Panc1 (cell line): ENCODE results near the gene C22orf15. TPM values are rescaled to one million over a fixed set of nuclear protein-coding genes. Genes with fewer than 3 reads are reported as not detected.

ENCODE experiments used
- ATAC-seq: fragments of 200-7000 bp; cut with Tn5 transposase; 2 replicates; pipeline ENCODE4 v1.9.1; 2020; ENCODE audit warnings: mild to moderate bottlenecking, moderate library complexity
- BruUV-seq: library from RNA; stranded (reverse); fragments of 400-500 nt; replicated peaks from 2 replicates; lab custom pipeline; 2021; lab: Mats Ljungman, UMichigan
- CTCF ChIA-PET: fragments of 300-600 bp; sonication (Branson Sonifier 250); formaldehyde crosslinking; loops from one replicate; lab custom pipeline; 2022; ENCODE audit warnings: antibody characterized with exemption; lab: Charles Lee
- POLR2A ChIA-PET: fragments of 300-600 bp; sonication (Branson Sonifier 250); formaldehyde crosslinking; loops from one replicate; lab custom pipeline; 2022; ENCODE audit warnings: antibody characterized with exemption; lab: Charles Lee
- DNase-seq: peaks from one replicate; pipeline ENCODE4 v3.0.0-alpha.2; 2010; ENCODE audit warnings: low read depth, low spot score
- H3K27ac ChIP-seq: 2 replicates; pipeline ENCODE4 v1.5.1; 2011; ENCODE audit warnings: mild to moderate bottlenecking, low read length, inconsistent platforms
- H3K27me3 ChIP-seq: fragments of 200-500 bp; sonication (Bioruptor generic); 2 replicates; pipeline ENCODE4 v1.6.0; 2014; ENCODE audit warnings: low read length, inconsistent platforms; ENCODE audit not compliant: control insufficient read depth, insufficient read depth
- H3K36me3 ChIP-seq: fragments of 200-500 bp; sonication (Bioruptor generic); 2 replicates; pipeline ENCODE4 v1.5.1; 2014; ENCODE audit warnings: inconsistent platforms, mild to moderate bottlenecking, low read length, moderate library complexity; ENCODE audit not compliant: control insufficient read depth, insufficient read depth
- H3K4me1 ChIP-seq: 2 replicates; pipeline ENCODE4 v1.5.1; 2011; ENCODE audit warnings: inconsistent platforms, mild to moderate bottlenecking, low read length, moderate library complexity; ENCODE audit not compliant: control insufficient read depth, insufficient read depth
- H3K4me3 ChIP-seq, 2 experiments: 2 replicates each; pipeline ENCODE4 v1.5.1; 2011 to 2012; ENCODE audit warnings: low read depth in 2 of 2, low read length in 2 of 2, mild to moderate bottlenecking in 2 of 2, inconsistent platforms in 1 of 2, moderate library complexity in 1 of 2
- H3K9me3 ChIP-seq: fragments of 200-500 bp; sonication (Bioruptor generic); 2 replicates; pipeline ENCODE4 v1.5.1; 2014; ENCODE audit warnings: low read depth, mild to moderate bottlenecking, inconsistent platforms, low read length, moderate library complexity; ENCODE audit not compliant: control insufficient read depth, insufficient read depth
- CTCF ChIP-seq: fragments of 450-650 bp; IDR thresholded peaks from 2 replicates; pipeline ENCODE4 v1.5.1; 2017; ENCODE audit warnings: mild to moderate bottlenecking
- POLR2AphosphoS5 ChIP-seq: IDR thresholded peaks from 2 replicates; pipeline ENCODE4 v1.6.1; 2012; ENCODE audit warnings: mild to moderate bottlenecking, low read depth, low read length, moderate library complexity
- REST ChIP-seq, 2 experiments: IDR thresholded peaks; 2 replicates each; pipeline ENCODE4 v1.6.1; 2011 to 2012; ENCODE audit warnings: low read depth in 2 of 2, control low read depth in 1 of 2, low read length in 1 of 2, mild to moderate bottlenecking in 1 of 2, moderate library complexity in 1 of 2; ENCODE audit not compliant: insufficient read depth in 1 of 2
- SIN3A ChIP-seq: IDR thresholded peaks from 2 replicates; pipeline ENCODE4 v1.6.1; 2012; ENCODE audit warnings: low read depth, mild to moderate bottlenecking, low read length, moderate library complexity, borderline replicate concordance; ENCODE audit not compliant: insufficient read depth
- TCF7L2 ChIP-seq: IDR thresholded peaks from 2 replicates; pipeline ENCODE4 v1.6.1; 2011; ENCODE audit warnings: mild to moderate bottlenecking, low read depth, low read length, inconsistent platforms
- in situ Hi-C: cut with HindIII; loops from 2 replicates; pipeline ENCODE4 v1.10.0; 2016; ENCODE audit warnings: low sequenced_read_pairs, low pct_unique_long_range_greater_than_20kb
- intact Hi-C: fragments of 100-400 bp; cut with micrococcal nuclease; formaldehyde crosslinking; loops from one replicate; pipeline ENCODE4 v1.10.0; 2022; ENCODE audit not compliant: unreplicated experiment
- total RNA-seq: library from RNA; stranded (reverse); gene quantifications from one replicate; pipeline ENCODE4 v1.2.1, GENCODE V29; 2021; ENCODE audit not compliant: unreplicated experiment

C22orf15 gene
- total RNA-seq, 1 experiment from 2014 or later: not detected

- CTCF ChIA-PET: interaction anchor here (0.6 to 0.7 kb wide), 2 partner anchors 8 to 1090 kb away, joined by 4 read pairs; partner anchors contain the start of gene CHCHD10
- no peak overlapping the region for H3K4me3 ChIP-seq
- peaks cover 5% of the 10 kb centered on the region; the same call in 1 of the 2 replicates for H3K4me1 ChIP-seq
- TF ChIP-seq CTCF (no peak), POLR2AphosphoS5 (no peak), SIN3A (no peak), REST (IDR thresholded peaks at IDR 0.05; ENCODE audit: insufficient read depth in 1 of 2, low read depth in 2 of 2, low read length in 1 of 2) (no peak), TCF7L2 (no peak)
- ATAC-seq (no peak), DNase-seq (no peak)
- POLR2A ChIA-PET: interaction anchor here (0.7 kb wide), 1 partner anchor 43 kb away, joined by 6 read pairs; no protein-coding TSS in a partner anchor
- BruUV-seq: no TSS peak
- H3K9me3 ChIP-seq: no peaks in the 10 kb centered on the region
- no peaks in the 10 kb centered on the region for H3K27me3 ChIP-seq
- no peaks in the 10 kb centered on the region for H3K36me3 ChIP-seq
- no peak overlapping the region for H3K27ac ChIP-seq
- in situ Hi-C loops: no loop called here
- intact Hi-C loops: no loop called here
These were observed 3.2 kb upstream of the C22orf15 start for GRCh38 chr22:23759566-23759965.

GRCh38 chr22:23760056-23760455, 2.7 kb upstream of the C22orf15 start:
- Histone ChIP-seq H3K36me3 (no peaks in the 10 kb centered on the region), H3K27me3 (no peaks in the 10 kb centered on the region), H3K4me3 (no peak overlapping the region), H3K27ac (no peak overlapping the region), H3K9me3 (no peaks in the 10 kb centered on the region), H3K4me1 (peaks cover 5% of the 10 kb centered on the region; the same call in 1 of the 2 replicates)
- in situ Hi-C loops: no loop called here
- ATAC-seq (no peak), DNase-seq (no peak)
- intact Hi-C loops: no loop called here
- CTCF ChIA-PET: interaction anchor here (0.6 kb wide), 1 partner anchor 1089 kb away, joined by 4 read pairs; no protein-coding TSS in a partner anchor
- TF ChIP-seq TCF7L2 (no peak), REST (IDR thresholded peaks at IDR 0.05; ENCODE audit: insufficient read depth in 1 of 2, low read depth in 2 of 2, low read length in 1 of 2) (no peak), CTCF (no peak), POLR2AphosphoS5 (no peak), SIN3A (no peak)
- no TSS peak for BruUV-seq
- POLR2A ChIA-PET: interaction anchor here (0.7 kb wide), 1 partner anchor 43 kb away, joined by 6 read pairs; no protein-coding TSS in a partner anchor
